ENCODE data around the gene SRRM2.
A peak's percentile ranks its signal among the peaks of the same experiment; 100 is the strongest.

Gene SRRM2

GRCh38 chr16:2792940-2793339, 40.5 kb downstream of the SRRM2 start:
- Histone ChIP-seq H3K27me3 (ENCODE audit: insufficient read depth, poor library complexity, severe bottlenecking) (peaks cover 5% of the 10 kb centered on the region), H3K4me3 (replicated peaks; ENCODE audit: insufficient read depth, low read length) (no peak overlapping the region), H3K27ac (replicated peaks) (no peak overlapping the region)
- DNase-seq (ENCODE audit: low read depth in 1 of 2, low spot score in 1 of 2), result no peak
- TF ChIP-seq, protein P1, sequence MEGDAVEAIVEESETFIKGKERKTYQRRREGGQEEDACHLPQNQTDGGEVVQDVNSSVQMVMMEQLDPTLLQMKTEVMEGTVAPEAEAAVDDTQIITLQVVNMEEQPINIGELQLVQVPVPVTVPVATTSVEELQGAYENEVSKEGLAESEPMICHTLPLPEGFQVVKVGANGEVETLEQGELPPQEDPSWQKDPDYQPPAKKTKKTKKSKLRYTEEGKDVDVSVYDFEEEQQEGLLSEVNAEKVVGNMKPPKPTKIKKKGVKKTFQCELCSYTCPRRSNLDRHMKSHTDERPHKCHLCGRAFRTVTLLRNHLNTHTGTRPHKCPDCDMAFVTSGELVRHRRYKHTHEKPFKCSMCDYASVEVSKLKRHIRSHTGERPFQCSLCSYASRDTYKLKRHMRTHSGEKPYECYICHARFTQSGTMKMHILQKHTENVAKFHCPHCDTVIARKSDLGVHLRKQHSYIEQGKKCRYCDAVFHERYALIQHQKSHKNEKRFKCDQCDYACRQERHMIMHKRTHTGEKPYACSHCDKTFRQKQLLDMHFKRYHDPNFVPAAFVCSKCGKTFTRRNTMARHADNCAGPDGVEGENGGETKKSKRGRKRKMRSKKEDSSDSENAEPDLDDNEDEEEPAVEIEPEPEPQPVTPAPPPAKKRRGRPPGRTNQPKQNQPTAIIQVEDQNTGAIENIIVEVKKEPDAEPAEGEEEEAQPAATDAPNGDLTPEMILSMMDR (IDR thresholded peaks at IDR 0.05; ENCODE audit: insufficient read depth, low read length), result no peak
- no peak for TF ChIP-seq GABPA (IDR thresholded peaks at IDR 0.05; ENCODE audit: low read depth)
- TF ChIP-seq SPI1 (IDR thresholded peaks at IDR 0.05; ENCODE audit: borderline replicate concordance, low read depth), result no peak
- TF ChIP-seq POLR2AphosphoS5 (IDR thresholded peaks at IDR 0.05; ENCODE audit: low read depth), result no peak
- TF ChIP-seq, protein P2, sequence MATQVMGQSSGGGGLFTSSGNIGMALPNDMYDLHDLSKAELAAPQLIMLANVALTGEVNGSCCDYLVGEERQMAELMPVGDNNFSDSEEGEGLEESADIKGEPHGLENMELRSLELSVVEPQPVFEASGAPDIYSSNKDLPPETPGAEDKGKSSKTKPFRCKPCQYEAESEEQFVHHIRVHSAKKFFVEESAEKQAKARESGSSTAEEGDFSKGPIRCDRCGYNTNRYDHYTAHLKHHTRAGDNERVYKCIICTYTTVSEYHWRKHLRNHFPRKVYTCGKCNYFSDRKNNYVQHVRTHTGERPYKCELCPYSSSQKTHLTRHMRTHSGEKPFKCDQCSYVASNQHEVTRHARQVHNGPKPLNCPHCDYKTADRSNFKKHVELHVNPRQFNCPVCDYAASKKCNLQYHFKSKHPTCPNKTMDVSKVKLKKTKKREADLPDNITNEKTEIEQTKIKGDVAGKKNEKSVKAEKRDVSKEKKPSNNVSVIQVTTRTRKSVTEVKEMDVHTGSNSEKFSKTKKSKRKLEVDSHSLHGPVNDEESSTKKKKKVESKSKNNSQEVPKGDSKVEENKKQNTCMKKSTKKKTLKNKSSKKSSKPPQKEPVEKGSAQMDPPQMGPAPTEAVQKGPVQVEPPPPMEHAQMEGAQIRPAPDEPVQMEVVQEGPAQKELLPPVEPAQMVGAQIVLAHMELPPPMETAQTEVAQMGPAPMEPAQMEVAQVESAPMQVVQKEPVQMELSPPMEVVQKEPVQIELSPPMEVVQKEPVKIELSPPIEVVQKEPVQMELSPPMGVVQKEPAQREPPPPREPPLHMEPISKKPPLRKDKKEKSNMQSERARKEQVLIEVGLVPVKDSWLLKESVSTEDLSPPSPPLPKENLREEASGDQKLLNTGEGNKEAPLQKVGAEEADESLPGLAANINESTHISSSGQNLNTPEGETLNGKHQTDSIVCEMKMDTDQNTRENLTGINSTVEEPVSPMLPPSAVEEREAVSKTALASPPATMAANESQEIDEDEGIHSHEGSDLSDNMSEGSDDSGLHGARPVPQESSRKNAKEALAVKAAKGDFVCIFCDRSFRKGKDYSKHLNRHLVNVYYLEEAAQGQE (IDR thresholded peaks at IDR 0.05; ENCODE audit: insufficient replicate concordance, low read depth), result no peak

DNA sequence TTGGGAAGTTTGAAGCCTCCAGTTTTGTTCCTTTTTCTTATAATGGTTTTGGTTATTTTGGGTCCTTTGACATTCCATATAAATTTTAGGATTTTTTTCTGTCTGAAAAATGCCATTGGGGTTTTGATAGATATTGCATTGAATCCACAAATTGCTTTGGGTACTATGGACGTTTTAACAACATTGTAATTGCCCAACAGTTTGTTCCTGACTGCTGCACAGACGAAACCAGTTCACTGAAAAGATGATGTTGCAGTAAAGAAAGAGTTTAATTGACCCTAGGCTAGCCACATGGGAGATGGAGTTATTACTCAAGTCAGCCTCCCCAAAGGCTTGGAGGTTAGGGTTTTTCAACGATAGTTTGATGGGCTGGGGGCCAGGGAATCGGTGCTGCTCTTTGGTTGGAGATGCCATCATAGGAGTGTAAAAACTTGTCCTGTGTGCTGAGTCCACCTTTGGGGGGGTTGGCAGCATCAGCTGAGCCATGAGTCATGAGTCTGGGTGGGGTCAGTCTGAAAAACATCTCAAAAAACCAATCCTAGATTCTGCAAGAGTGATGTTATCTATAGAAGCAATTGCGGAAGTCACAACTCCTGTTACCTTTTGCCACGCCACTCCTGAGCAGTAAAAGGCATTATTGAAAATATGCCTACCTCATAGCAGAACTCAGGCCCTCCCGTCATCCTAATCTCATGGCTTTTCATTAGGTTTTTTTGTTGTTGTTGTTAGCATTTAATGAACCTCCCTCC, 43.1 kb downstream of the SRRM2 start:
- peak overlapping the region; percentile 19 for H3K27ac ChIP-seq (replicated peaks)
- TF ChIP-seq GABPA (IDR thresholded peaks at IDR 0.05; ENCODE audit: low read depth) (no peak), SPI1 (IDR thresholded peaks at IDR 0.05; ENCODE audit: borderline replicate concordance, low read depth) (no peak; the same call in 1 of the 2 replicates), POLR2AphosphoS5 (IDR thresholded peaks at IDR 0.05; ENCODE audit: low read depth) (no peak)
- TF ChIP-seq, protein P1 (IDR thresholded peaks at IDR 0.05; ENCODE audit: insufficient read depth, low read length), result no peak
- TF ChIP-seq, protein P2 (IDR thresholded peaks at IDR 0.05; ENCODE audit: insufficient replicate concordance, low read depth), result no peak
- peaks cover 1% of the 10 kb centered on the region for H3K27me3 ChIP-seq (ENCODE audit: insufficient read depth, poor library complexity, severe bottlenecking)
- no peak for DNase-seq (ENCODE audit: low read depth in 1 of 2, low spot score in 1 of 2)
- H3K4me3 ChIP-seq (replicated peaks; ENCODE audit: insufficient read depth, low read length), result no peak overlapping the region

- no peak for DNase-seq (ENCODE audit: low read depth in 1 of 2, low spot score in 1 of 2)
- H3K4me3 ChIP-seq (replicated peaks; ENCODE audit: insufficient read depth, low read length), result no peak overlapping the region
- H3K27me3 ChIP-seq (ENCODE audit: insufficient read depth, poor library complexity, severe bottlenecking), result no peaks in the 10 kb centered on the region
- TF ChIP-seq GABPA (IDR thresholded peaks at IDR 0.05; ENCODE audit: low read depth) (no peak), SPI1 (IDR thresholded peaks at IDR 0.05; ENCODE audit: borderline replicate concordance, low read depth) (no peak), POLR2AphosphoS5 (IDR thresholded peaks at IDR 0.05; ENCODE audit: low read depth) (no peak)
- TF ChIP-seq, protein P2 (IDR thresholded peaks at IDR 0.05; ENCODE audit: insufficient replicate concordance, low read depth), result no peak
- TF ChIP-seq, protein P1 (IDR thresholded peaks at IDR 0.05; ENCODE audit: insufficient read depth, low read length), result no peak
- no peak overlapping the region for H3K27ac ChIP-seq (replicated peaks)
Measured at GRCh38 chr16:2798723-2799204, 46.3 kb downstream of the SRRM2 start.
